Upper lobe of left lung (tissue), 6 donors: ENCODE data around the gene RTL3. TPM values are rescaled to one million over a fixed set of nuclear protein-coding genes. Genes with fewer than 3 reads are reported as not detected.

ENCODE experiments used
- ATAC-seq, 2 donors: fragments of 200-7000 bp; cut with Tn5 transposase; one replicate each; pipeline ENCODE4 v1.9.1; 2022; ENCODE audit warnings: mild to moderate bottlenecking in 2 of 2, moderate library complexity in 2 of 2; ENCODE audit not compliant: low FRiP score in 2 of 2
- DNase-seq, 2 donors: peaks; one replicate each; pipeline ENCODE4 v3.0.0-alpha.2; 2019 to 2020
- H3K27ac ChIP-seq, 4 donors: fragments of 200-600 bp; sonication (generic); one replicate each; pipeline ENCODE4 v1.5.1; 2016 to 2019
- H3K27me3 ChIP-seq, 4 donors: fragments of 200-600 bp; sonication (generic); one replicate each; pipeline ENCODE4 v1.5.1; 2017 to 2019
- H3K36me3 ChIP-seq, 4 donors: fragments of 200-600 bp; sonication (generic); one replicate each; pipeline ENCODE4 v1.5.1; 2016 to 2019
- H3K4me1 ChIP-seq, 4 donors: fragments of 200-600 bp; sonication (generic); one replicate each; pipeline ENCODE4 v1.5.1; 2018 to 2019
- H3K4me3 ChIP-seq, 4 donors: fragments of 200-600 bp; sonication (generic); one replicate each; pipeline ENCODE4 v1.5.1; 2017 to 2019; ENCODE audit warnings: mild to moderate bottlenecking in 2 of 4, moderate library complexity in 1 of 4
- H3K9me3 ChIP-seq, 4 donors: fragments of 200-600 bp; sonication (generic); one replicate each; pipeline ENCODE4 v1.5.1; 2018 to 2019
- CTCF ChIP-seq, 6 experiments: fragments of 450-650 bp in 4 of 6; fragments of 200-600 bp in 2 of 6; sonication (generic) in 2 of 6; IDR thresholded peaks; one replicate each; pipeline ENCODE4 v1.5.1; 2016 to 2019; ENCODE audit warnings: antibody characterized with exemption in 6 of 6
- EP300 ChIP-seq, 4 donors: sonication (generic); formaldehyde crosslinking; IDR thresholded peaks; one replicate each; pipeline ENCODE4 v1.5.1; 2017; ENCODE audit warnings: antibody characterized with exemption in 4 of 4, control low read depth in 2 of 4
- POLR2A ChIP-seq, 4 donors: fragments of 450-650 bp; IDR thresholded peaks; one replicate each; pipeline ENCODE4 v1.5.1; 2016 to 2017; ENCODE audit warnings: antibody characterized with exemption in 4 of 4, mild to moderate bottlenecking in 2 of 4
- POLR2AphosphoS5 ChIP-seq, 2 donors: sonication (generic); formaldehyde crosslinking; IDR thresholded peaks; one replicate each; pipeline ENCODE4 v1.5.1; 2017; ENCODE audit warnings: antibody characterized with exemption in 2 of 2
- WGBS, 2 donors: methylation state at CpG; one replicate each; pipeline ENCODE4 v1.1.5; 2017 to 2018; 5-methylcytosine and 5-hydroxymethylcytosine counted together
- total RNA-seq, 6 donors: library from RNA; depleted of rRNA in 4 of 6; stranded (reverse); fragments of >200 nt in 4 of 6; gene quantifications; one replicate each; pipeline versions ENCODE4 v1.1.0 to v1.2.1, GENCODE V29; 2016 to 2021
- donor health status: DM: no; HTN: no; CAD: no; lungs with moderate emphysema.
- donor health status: DM: no; HTN: yes; CAD: no; lungs with severe emphysema.

The RTL3 gene
- total RNA-seq, 6 donors from 2014 or later, result 0.10 to 0.31 TPM; not detected in 4

DNA sequence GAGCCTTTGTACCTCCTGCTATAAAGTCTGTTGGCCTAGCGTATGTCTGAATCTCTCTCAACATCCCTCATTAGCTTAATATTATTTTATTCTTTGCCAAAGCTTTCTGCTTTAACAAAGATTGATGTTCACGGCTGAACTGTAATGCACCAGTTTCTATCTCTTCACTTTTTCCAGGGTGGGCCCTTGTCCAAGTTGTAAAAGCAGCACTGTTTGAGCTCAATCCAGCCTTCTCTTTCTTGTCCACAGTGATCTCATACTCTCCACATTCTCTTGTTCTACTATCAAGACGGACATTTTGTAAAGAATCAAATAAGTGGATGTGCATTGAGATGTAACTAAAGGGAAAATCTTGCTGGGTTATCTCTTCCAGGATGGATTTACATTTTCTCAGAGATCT lies 34.4 kb upstream of the RTL3 start:
- 77 to 89% methylated on average over 3 of the region's 3 CpGs for WGBS, 2 donors
- Histone ChIP-seq H3K27me3 (no peaks in the 10 kb centered on the region), H3K36me3 (no peaks in the 10 kb centered on the region)

GRCh38 chrX:78693012-78693411 lies 33.9 kb upstream of the RTL3 start:
- 67 to 72% methylated on average over 3 of the region's 3 CpGs for WGBS, 2 donors
- DNase-seq (no peak), ATAC-seq (no peak)
- Histone ChIP-seq H3K9me3 (no peaks in the 10 kb centered on the region), H3K27ac (no peak overlapping the region), H3K4me1 (no peaks in the 10 kb centered on the region), H3K36me3 (no peaks in the 10 kb centered on the region), H3K27me3 (no peaks in the 10 kb centered on the region), H3K4me3 (no peak overlapping the region)
- TF ChIP-seq CTCF (IDR thresholded peaks at IDR 0.05) (no peak), POLR2A (IDR thresholded peaks at IDR 0.05) (no peak), EP300 (IDR thresholded peaks at IDR 0.05) (no peak), POLR2AphosphoS5 (IDR thresholded peaks at IDR 0.05) (no peak)

More for the DNA sequence above, 34.4 kb upstream of the RTL3 start:
- ATAC-seq (no peak), DNase-seq (no peak)
- Histone ChIP-seq H3K27ac (no peak overlapping the region), H3K9me3 (no peaks in the 10 kb centered on the region), H3K4me3 (no peak overlapping the region), H3K4me1 (no peaks in the 10 kb centered on the region)
- no peak for TF ChIP-seq POLR2AphosphoS5 (IDR thresholded peaks at IDR 0.05)
- TF ChIP-seq EP300 (IDR thresholded peaks at IDR 0.05), result no peak
- TF ChIP-seq CTCF (IDR thresholded peaks at IDR 0.05), result no peak
- TF ChIP-seq POLR2A (IDR thresholded peaks at IDR 0.05), result no peak

- Histone ChIP-seq H3K27ac (no peak overlapping the region), H3K4me3 (no peak overlapping the region), H3K4me1 (no peaks in the 10 kb centered on the region), H3K27me3 (no peaks in the 10 kb centered on the region), H3K9me3 (no peaks in the 10 kb centered on the region), H3K36me3 (no peaks in the 10 kb centered on the region)
- 89 to 90% methylated on average over 2 of the region's 2 CpGs for WGBS, 2 donors
- ATAC-seq (no peak), DNase-seq (no peak)
- TF ChIP-seq POLR2A (IDR thresholded peaks at IDR 0.05) (no peak), EP300 (IDR thresholded peaks at IDR 0.05) (no peak)
These were observed 28.5 kb upstream of the RTL3 start for GRCh38 chrX:78687586-78687985.

DNA sequence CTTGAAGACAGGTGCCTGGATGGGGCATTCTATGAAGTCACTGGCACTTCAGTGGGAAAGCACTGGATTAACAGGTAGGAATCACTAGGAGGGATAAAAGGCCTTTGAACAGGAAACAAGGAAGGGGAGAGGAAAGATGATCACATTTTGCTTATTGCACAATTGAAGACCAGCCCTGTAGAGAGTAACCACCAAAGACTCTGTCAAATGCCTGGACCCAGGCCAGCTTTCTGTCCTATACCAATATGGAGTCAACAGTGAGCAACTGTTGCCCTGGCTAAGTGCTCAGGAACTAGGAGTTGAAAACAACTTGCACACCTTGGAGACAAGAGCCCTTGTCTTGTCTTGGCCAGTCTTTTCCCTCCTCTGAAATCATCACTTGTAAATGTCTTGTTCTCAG lies 14.1 kb upstream of the RTL3 start:
- no peaks in the 10 kb centered on the region for H3K36me3 ChIP-seq
- ATAC-seq, result no peak

GRCh38 chrX:78665342-78665741 lies 6.2 kb upstream of the RTL3 start:
- no peak overlapping the region for H3K27ac ChIP-seq
- no peaks in the 10 kb centered on the region for H3K27me3 ChIP-seq
- no peaks in the 10 kb centered on the region for H3K4me1 ChIP-seq
- no peak for DNase-seq
- ATAC-seq, result no peak
- H3K4me3 ChIP-seq, result no peak overlapping the region
- H3K9me3 ChIP-seq, result no peaks in the 10 kb centered on the region
- no peak for TF ChIP-seq EP300 (IDR thresholded peaks at IDR 0.05)
- no peak for TF ChIP-seq CTCF (IDR thresholded peaks at IDR 0.05)
- TF ChIP-seq POLR2AphosphoS5 (IDR thresholded peaks at IDR 0.05), result no peak
- no peak for TF ChIP-seq POLR2A (IDR thresholded peaks at IDR 0.05)
- H3K36me3 ChIP-seq, result no peaks in the 10 kb centered on the region

More for the DNA sequence above, 14.1 kb upstream of the RTL3 start:
- Histone ChIP-seq H3K9me3 (no peaks in the 10 kb centered on the region), H3K27ac (no peak overlapping the region), H3K27me3 (no peaks in the 10 kb centered on the region), H3K4me3 (no peak overlapping the region), H3K4me1 (no peaks in the 10 kb centered on the region)
- no peak for TF ChIP-seq POLR2A (IDR thresholded peaks at IDR 0.05)
- no peak for TF ChIP-seq EP300 (IDR thresholded peaks at IDR 0.05)
- no peak for TF ChIP-seq POLR2AphosphoS5 (IDR thresholded peaks at IDR 0.05)
- no peak for TF ChIP-seq CTCF (IDR thresholded peaks at IDR 0.05)
- no peak for DNase-seq
